HT-29 (cell line): ENCODE data around the gene LRRC14B. TPM values are rescaled to one million over a fixed set of nuclear protein-coding genes. Genes with fewer than 3 reads are reported as not detected.
"Not testable (repeated sequence)": the region's sequence is repeated elsewhere in the genome, so short reads cannot be mapped to it uniquely, and the experiment has no call there.

Experiments used
- DNase-seq: peaks from one replicate; pipeline ENCODE4 v3.0.0-alpha.2; 2015; ENCODE audit warnings: low spot score
- small RNA-seq: library from RNA; depleted of rRNA; stranded (forward); fragments of <200 nt; gene quantifications from one replicate; pipeline ENCODE3, GENCODE V24; 2014
- total RNA-seq: library from RNA; depleted of rRNA; stranded (reverse); fragments of >200 nt; shearing (Covaris generic); gene quantifications from 2 replicates; pipeline ENCODE4 v1.2.3, GENCODE V29; 2014; rRNA removed

Gene LRRC14B
- total RNA-seq, 1 experiment from 2014 or later, result not detected

GRCh38 chr5:235527-235926 is 44.2 kb downstream of the LRRC14B start:
- DNase-seq, result not testable (repeated sequence)

DNA sequence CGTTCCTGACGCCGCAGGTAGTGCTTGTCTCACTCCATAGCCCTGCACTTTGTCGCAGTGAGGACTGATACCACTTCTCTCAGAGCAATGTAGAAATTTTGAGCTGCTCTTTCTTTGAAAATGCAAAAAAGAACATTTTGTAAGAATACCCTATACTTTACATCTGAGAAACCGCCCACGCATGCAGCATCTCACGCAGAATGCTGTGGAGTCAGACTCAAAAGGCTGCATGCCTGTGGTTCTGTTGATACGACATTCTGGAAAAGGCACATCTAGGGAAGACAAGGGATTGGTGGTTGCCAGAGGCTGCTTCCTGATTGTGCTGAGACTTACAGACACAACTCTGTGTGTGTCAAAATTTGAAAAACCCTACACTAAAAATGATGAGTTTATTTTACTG is 46.6 kb downstream of the LRRC14B start:
- DNase-seq, result not testable (repeated sequence)

GRCh38 chr5:240550-240949 is 49.3 kb downstream of the LRRC14B start:
- DNase-seq, result not testable (repeated sequence)

DNA sequence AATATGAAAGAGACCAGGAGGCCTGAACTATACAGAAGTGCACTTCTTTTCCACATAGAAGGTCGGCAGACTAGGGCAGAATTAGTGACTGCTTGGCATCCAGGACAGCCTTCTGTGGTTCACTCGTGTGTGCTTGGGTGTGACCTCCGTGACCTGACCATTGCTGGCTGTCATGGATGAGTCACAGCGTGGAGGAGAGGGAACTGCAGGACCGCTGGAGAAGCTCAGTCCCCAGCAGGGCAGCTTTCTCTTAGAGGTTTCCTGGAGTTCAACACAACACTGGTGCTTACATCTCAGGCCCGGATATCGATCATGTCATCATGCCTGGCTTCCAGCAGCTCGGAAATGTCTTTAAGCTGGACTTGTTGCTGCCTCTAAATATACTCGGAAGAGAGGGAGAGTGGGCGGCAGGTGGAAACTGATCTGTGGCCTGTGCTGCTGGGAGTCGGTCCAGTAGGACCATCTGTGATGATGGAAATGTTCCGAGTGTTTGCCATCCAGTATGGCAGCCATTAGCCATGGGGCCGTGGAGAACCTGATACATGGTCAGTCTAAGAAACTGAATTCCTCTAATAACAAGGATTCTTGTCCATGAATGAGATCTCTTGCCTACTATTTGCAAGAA is 49.9 kb downstream of the LRRC14B start:
- not testable (repeated sequence) for DNase-seq

GRCh38 chr5:243683-244367 is 52.5 kb downstream of the LRRC14B start:
- DNase-seq, result not testable (repeated sequence)

DNA sequence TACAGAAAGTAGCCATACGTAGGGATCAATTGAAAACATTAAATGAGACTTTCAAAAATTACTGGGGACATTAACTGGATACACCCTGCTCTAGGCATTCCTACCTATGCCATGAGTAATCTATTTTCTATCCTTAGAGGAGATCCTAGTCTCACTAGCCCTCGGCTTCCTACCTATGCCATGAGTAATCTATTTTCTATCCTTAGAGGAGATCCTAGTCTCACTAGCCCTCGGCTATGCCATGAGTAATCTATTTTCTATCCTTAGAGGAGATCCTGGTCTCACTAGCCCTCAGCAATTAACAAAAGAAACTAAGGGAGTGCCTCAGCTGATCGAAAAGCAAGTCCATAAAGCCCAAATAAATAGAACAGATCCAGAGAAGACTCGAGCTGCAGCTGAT is 54.4 kb downstream of the LRRC14B start:
- not testable (repeated sequence) for DNase-seq

Small RNA genes within 50 kb of the gene (small RNA-seq; reads per million reads assigned to genes)
- not detected for gene RF00019

Other genes starting within 250 kb of the LRRC14B start
- gene PLEKHG4B, start 99.3 kb upstream of the LRRC14B start, total RNA-seq, result not detected in 2 replicates
- 3.7 and 5.9 TPM in 2 replicates for gene CCDC127, start 26.7 kb downstream of the LRRC14B start, total RNA-seq
- gene SDHA, start 26.8 kb downstream of the LRRC14B start, total RNA-seq, result 273 and 277 TPM in 2 replicates
- gene PDCD6, start 80.2 kb downstream of the LRRC14B start, total RNA-seq, result 506 and 531 TPM in 2 replicates
- gene AHRR, start 130.2 kb downstream of the LRRC14B start, total RNA-seq, result 3.0 and 5.4 TPM in 2 replicates